Measurements from ENCODE around the gene RNPEPL1. TPM values are rescaled to one million over a fixed set of nuclear protein-coding genes. Genes with fewer than 3 reads are reported as not detected.

RNPEPL1 gene
- total and polyA plus RNA-seq, 2 experiments from 2014 or later: 6.0 to 21.0 TPM

GRCh38 chr2:240589850-240590525, 21.7 kb downstream of the RNPEPL1 start:
- Histone ChIP-seq H3K4me1 (ENCODE audit: insufficient read depth) (peaks cover 17% of the 10 kb centered on the region), H2AFZ (no peak overlapping the region), H3K27me3 (ENCODE audit: insufficient read depth) (no peaks in the 10 kb centered on the region), H3K4me3 (no peak overlapping the region), H3K4me2 (no peak overlapping the region), H3K9me2 (ENCODE audit: insufficient read depth) (no peaks in the 10 kb centered on the region), H3K27ac (ENCODE audit: low read depth) (no peak overlapping the region), H4K20me1 (replicated peaks; ENCODE audit: insufficient read depth) (peaks cover 23% of the 10 kb centered on the region), H3K79me2 (replicated peaks; ENCODE audit: insufficient read depth) (peaks cover 61% of the 10 kb centered on the region), H3K36me3 (ENCODE audit: insufficient read depth) (no peaks in the 10 kb centered on the region), H3F3A (replicated peaks; ENCODE audit: low read depth) (no peaks in the 10 kb centered on the region)
- H3K36me3 Mint-ChIP-seq (ENCODE audit: low read depth): peaks cover 3% of the 10 kb centered on the region; the same call in 2 of the 3 replicates
- H3K4me1 Mint-ChIP-seq: peaks cover 24% of the 10 kb centered on the region
- ATAC-seq (no peak), DNase-seq (ENCODE audit: low spot score) (no peak)
- H3K4me3 Mint-ChIP-seq: no peak overlapping the region
- no peaks in the 10 kb centered on the region for H3K9me3 Mint-ChIP-seq
- no peak for TF ChIP-seq ZNF114 (CRISPR knock-in tag; IDR thresholded peaks at IDR 0.05)
- TF ChIP-seq, protein P1, sequence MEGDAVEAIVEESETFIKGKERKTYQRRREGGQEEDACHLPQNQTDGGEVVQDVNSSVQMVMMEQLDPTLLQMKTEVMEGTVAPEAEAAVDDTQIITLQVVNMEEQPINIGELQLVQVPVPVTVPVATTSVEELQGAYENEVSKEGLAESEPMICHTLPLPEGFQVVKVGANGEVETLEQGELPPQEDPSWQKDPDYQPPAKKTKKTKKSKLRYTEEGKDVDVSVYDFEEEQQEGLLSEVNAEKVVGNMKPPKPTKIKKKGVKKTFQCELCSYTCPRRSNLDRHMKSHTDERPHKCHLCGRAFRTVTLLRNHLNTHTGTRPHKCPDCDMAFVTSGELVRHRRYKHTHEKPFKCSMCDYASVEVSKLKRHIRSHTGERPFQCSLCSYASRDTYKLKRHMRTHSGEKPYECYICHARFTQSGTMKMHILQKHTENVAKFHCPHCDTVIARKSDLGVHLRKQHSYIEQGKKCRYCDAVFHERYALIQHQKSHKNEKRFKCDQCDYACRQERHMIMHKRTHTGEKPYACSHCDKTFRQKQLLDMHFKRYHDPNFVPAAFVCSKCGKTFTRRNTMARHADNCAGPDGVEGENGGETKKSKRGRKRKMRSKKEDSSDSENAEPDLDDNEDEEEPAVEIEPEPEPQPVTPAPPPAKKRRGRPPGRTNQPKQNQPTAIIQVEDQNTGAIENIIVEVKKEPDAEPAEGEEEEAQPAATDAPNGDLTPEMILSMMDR (conservative IDR thresholded peaks at IDR 0.05; ENCODE audit: low read depth in 2 of 2): no peak
- TF ChIP-seq EZH2phosphoT487 (IDR thresholded peaks at IDR 0.05; ENCODE audit: unreplicated experiment): no peak
- TF ChIP-seq STAT1 (IDR thresholded peaks at IDR 0.05; ENCODE audit: unreplicated experiment): no peak
- TF ChIP-seq, protein P2, sequence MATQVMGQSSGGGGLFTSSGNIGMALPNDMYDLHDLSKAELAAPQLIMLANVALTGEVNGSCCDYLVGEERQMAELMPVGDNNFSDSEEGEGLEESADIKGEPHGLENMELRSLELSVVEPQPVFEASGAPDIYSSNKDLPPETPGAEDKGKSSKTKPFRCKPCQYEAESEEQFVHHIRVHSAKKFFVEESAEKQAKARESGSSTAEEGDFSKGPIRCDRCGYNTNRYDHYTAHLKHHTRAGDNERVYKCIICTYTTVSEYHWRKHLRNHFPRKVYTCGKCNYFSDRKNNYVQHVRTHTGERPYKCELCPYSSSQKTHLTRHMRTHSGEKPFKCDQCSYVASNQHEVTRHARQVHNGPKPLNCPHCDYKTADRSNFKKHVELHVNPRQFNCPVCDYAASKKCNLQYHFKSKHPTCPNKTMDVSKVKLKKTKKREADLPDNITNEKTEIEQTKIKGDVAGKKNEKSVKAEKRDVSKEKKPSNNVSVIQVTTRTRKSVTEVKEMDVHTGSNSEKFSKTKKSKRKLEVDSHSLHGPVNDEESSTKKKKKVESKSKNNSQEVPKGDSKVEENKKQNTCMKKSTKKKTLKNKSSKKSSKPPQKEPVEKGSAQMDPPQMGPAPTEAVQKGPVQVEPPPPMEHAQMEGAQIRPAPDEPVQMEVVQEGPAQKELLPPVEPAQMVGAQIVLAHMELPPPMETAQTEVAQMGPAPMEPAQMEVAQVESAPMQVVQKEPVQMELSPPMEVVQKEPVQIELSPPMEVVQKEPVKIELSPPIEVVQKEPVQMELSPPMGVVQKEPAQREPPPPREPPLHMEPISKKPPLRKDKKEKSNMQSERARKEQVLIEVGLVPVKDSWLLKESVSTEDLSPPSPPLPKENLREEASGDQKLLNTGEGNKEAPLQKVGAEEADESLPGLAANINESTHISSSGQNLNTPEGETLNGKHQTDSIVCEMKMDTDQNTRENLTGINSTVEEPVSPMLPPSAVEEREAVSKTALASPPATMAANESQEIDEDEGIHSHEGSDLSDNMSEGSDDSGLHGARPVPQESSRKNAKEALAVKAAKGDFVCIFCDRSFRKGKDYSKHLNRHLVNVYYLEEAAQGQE (IDR thresholded peaks at IDR 0.05; ENCODE audit: unreplicated experiment): no peak
- no peak for TF ChIP-seq ZNF331 (CRISPR knock-in tag; IDR thresholded peaks at IDR 0.05; ENCODE audit: low read depth)
- TF ChIP-seq CREB1 (CRISPR knock-in tag; IDR thresholded peaks at IDR 0.05; ENCODE audit: low read depth): no peak
- H3K27me3 Mint-ChIP-seq (ENCODE audit: insufficient read depth, low read depth, poor library complexity): peaks cover 15% of the 10 kb centered on the region
- no peak overlapping the region for H3K27ac Mint-ChIP-seq

DNA sequence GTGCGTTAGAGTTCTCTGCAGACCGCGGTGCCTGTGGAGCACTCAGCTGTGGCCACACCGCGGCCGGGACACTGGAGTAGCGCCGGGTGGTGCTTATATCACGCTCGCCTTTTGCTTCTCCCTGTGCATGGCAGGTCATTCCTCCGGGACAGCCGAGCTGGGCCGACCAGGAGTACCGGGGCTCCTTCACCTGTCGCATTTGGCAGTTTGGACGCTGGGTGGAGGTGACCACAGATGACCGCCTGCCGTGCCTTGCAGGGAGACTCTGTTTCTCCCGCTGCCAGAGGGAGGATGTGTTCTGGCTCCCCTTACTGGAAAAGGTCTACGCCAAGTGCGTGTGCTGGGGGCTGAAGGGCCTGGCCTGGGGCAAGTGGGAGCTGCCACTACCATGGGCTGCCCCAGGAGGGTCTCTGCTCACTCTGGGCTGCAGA, 22.4 kb downstream of the RNPEPL1 start:
- no peaks in the 10 kb centered on the region for H3K36me3 ChIP-seq (ENCODE audit: insufficient read depth)
- Mint-ChIP-seq H3K9me3 (no peaks in the 10 kb centered on the region), H3K27ac (no peak overlapping the region), H3K27me3 (ENCODE audit: insufficient read depth, low read depth, poor library complexity) (peaks cover 15% of the 10 kb centered on the region), H3K36me3 (ENCODE audit: low read depth) (peaks cover 3% of the 10 kb centered on the region; the same call in 2 of the 3 replicates), H3K4me1 (peaks cover 22% of the 10 kb centered on the region), H3K4me3 (no peak overlapping the region)
- no peak overlapping the region for H3K4me3 ChIP-seq
- no peaks in the 10 kb centered on the region for H3F3A ChIP-seq (replicated peaks; ENCODE audit: low read depth)
- no peak overlapping the region for H3K27ac ChIP-seq (ENCODE audit: low read depth)
- ATAC-seq (no peak), DNase-seq (ENCODE audit: low spot score) (no peak)
- peaks cover 10% of the 10 kb centered on the region for H3K4me1 ChIP-seq (ENCODE audit: insufficient read depth)
- no peaks in the 10 kb centered on the region for H3K9me2 ChIP-seq (ENCODE audit: insufficient read depth)
- H4K20me1 ChIP-seq (replicated peaks; ENCODE audit: insufficient read depth): peaks cover 18% of the 10 kb centered on the region
- no peak overlapping the region for H3K4me2 ChIP-seq
- H3K79me2 ChIP-seq (replicated peaks; ENCODE audit: insufficient read depth): peaks cover 54% of the 10 kb centered on the region
- no peak overlapping the region for H2AFZ ChIP-seq
- no peaks in the 10 kb centered on the region for H3K27me3 ChIP-seq (ENCODE audit: insufficient read depth)
- no peak for TF ChIP-seq STAT1 (IDR thresholded peaks at IDR 0.05; ENCODE audit: unreplicated experiment)
- no peak for TF ChIP-seq EZH2 (IDR thresholded peaks at IDR 0.05; ENCODE audit: low read depth, unreplicated experiment)
- TF ChIP-seq NANOG (IDR thresholded peaks at IDR 0.05; ENCODE audit: borderline replicate concordance): no peak
- TF ChIP-seq, protein P1 (conservative IDR thresholded peaks at IDR 0.05; ENCODE audit: low read depth in 2 of 2): no peak
